GM12878 (cell line): ENCODE results near the gene RIOX2. TPM values are rescaled to one million over a fixed set of nuclear protein-coding genes. Genes with fewer than 3 reads are reported as not detected.

Source experiments
- ATAC-seq: fragments of 200-7000 bp; cut with Tn5 transposase; 3 replicates; pipeline ENCODE4 v1.9.1; 2020; ENCODE audit warnings: mild to moderate bottlenecking, moderate library complexity
- BruUV-seq: library from RNA; stranded (reverse); fragments of 400-500 nt; replicated peaks from 2 replicates; lab custom pipeline; 2021; lab: Mats Ljungman, UMichigan
- CTCF ChIA-PET: fragments of 300-600 bp; sonication (Branson Sonifier 250); formaldehyde crosslinking; extraction: SDS; loops from one replicate; lab custom pipeline; 2021; ENCODE audit warnings: inconsistent platforms; lab: Yijun Ruan, JAX
- POLR2A ChIA-PET: fragments of 350-600 bp; formaldehyde crosslinking; extraction: SDS; loops from one replicate; lab custom pipeline; 2021; ENCODE audit warnings: inconsistent platforms; lab: Charles Lee
- RAD21 ChIA-PET: fragments of 300-600 bp; sonication (Branson Sonifier 250); formaldehyde crosslinking; loops from one replicate; lab custom pipeline; 2023; ENCODE audit warnings: antibody characterized with exemption; ENCODE audit not compliant: unreplicated experiment; lab: Charles Lee
- SMC1A ChIA-PET: fragments of 300-600 bp; sonication (Branson Sonifier 250); formaldehyde crosslinking; loops from one replicate; lab custom pipeline; 2023; ENCODE audit not compliant: unreplicated experiment, uncharacterized antibody; lab: Charles Lee
- DNase-seq: peaks from one replicate; pipeline ENCODE4 v3.0.0-alpha.2; 2011; ENCODE audit warnings: low read depth, low spot score
- FAIRE-seq: peaks from 3 replicates; lab custom pipeline; 2011; peaks lifted over from hg19 to GRCh38; lab: Jason Lieb, UNC
- H2AFZ ChIP-seq: 2 replicates; pipeline ENCODE4 v1.6.0; 2011; ENCODE audit warnings: low read depth, low read length, control low read depth; ENCODE audit not compliant: control insufficient read depth
- H3K27ac ChIP-seq: 2 replicates; pipeline ENCODE4 v1.5.1; 2011; ENCODE audit warnings: control low read depth; ENCODE audit not compliant: control insufficient read depth, insufficient read depth
- H3K27me3 ChIP-seq, 2 experiments: replicated peaks in 1 of 2; 2 replicates each; pipeline versions ENCODE4 v1.6.0 to v1.6.1; 2011; ENCODE audit warnings: low read length in 1 of 2; ENCODE audit not compliant: control insufficient read depth in 2 of 2, insufficient read depth in 2 of 2
- H3K36me3 ChIP-seq, 2 experiments: 2 replicates each; pipeline ENCODE4 v1.5.1; 2011; ENCODE audit warnings: low read length in 1 of 2; ENCODE audit not compliant: control insufficient read depth in 2 of 2, insufficient read depth in 2 of 2
- H3K4me1 ChIP-seq: 2 replicates; pipeline ENCODE4 v1.6.1; 2011; ENCODE audit warnings: mild to moderate bottlenecking, low read length, moderate library complexity, mixed read lengths; ENCODE audit not compliant: control insufficient read depth, insufficient read depth
- H3K4me2 ChIP-seq: 2 replicates; pipeline ENCODE4 v1.6.0; 2011; ENCODE audit warnings: control low read depth; ENCODE audit not compliant: control insufficient read depth, insufficient read depth
- H3K4me3 ChIP-seq: fragments of 200-600 bp; sonication (generic); 2 replicates; pipeline ENCODE4 v1.5.1; 2016
- H3K79me2 ChIP-seq: 2 replicates; pipeline ENCODE4 v1.6.0; 2011; ENCODE audit warnings: low read length; ENCODE audit not compliant: control insufficient read depth, insufficient read depth
- H3K9ac ChIP-seq: 2 replicates; pipeline ENCODE4 v1.8.0; 2011; ENCODE audit warnings: low read length, control low read depth, mixed read lengths; ENCODE audit not compliant: control insufficient read depth, insufficient read depth
- H3K9me3 ChIP-seq: replicated peaks from 3 replicates; pipeline ENCODE4 v1.5.1; 2011; ENCODE audit warnings: mild to moderate bottlenecking, low read length; ENCODE audit not compliant: control insufficient read depth, insufficient read depth
- H4K20me1 ChIP-seq: 2 replicates; pipeline ENCODE4 v1.6.0; 2011; ENCODE audit not compliant: control insufficient read depth, insufficient read depth
- CBFB ChIP-seq: IDR thresholded peaks from 2 replicates; pipeline ENCODE4 v1.6.1; 2016; ENCODE audit warnings: antibody characterized with exemption, low read depth
- CBX5 ChIP-seq: sonication (generic); IDR thresholded peaks from 2 replicates; pipeline ENCODE4 v1.6.1; 2016; ENCODE audit warnings: low read depth, moderate library complexity, mild to moderate bottlenecking, inconsistent platforms
- CHD2 ChIP-seq: IDR thresholded peaks from 2 replicates; pipeline ENCODE4 v1.6.1; 2011; ENCODE audit warnings: low read depth, low read length, improper control_type of control experiment, borderline replicate concordance
- EED ChIP-seq: sonication (generic); IDR thresholded peaks from 2 replicates; pipeline ENCODE4 v1.6.1; 2016; ENCODE audit warnings: antibody characterized with exemption, low read depth
- EGR1 ChIP-seq, 2 experiments: IDR thresholded peaks; 1 replicate in 1 of 2; 2 replicates in 1 of 2; pipeline ENCODE4 v1.6.1; 2011 to 2012; ENCODE audit warnings: low read depth in 2 of 2, low read length in 2 of 2, borderline replicate concordance in 1 of 2, mild to moderate bottlenecking in 1 of 2, moderate library complexity in 1 of 2
- HCFC1 ChIP-seq: fragments of 150-350 bp; IDR thresholded peaks from 2 replicates; pipeline ENCODE4 v1.6.1; 2014; ENCODE audit warnings: low read length
- JUND ChIP-seq: IDR thresholded peaks from 2 replicates; pipeline ENCODE4 v1.6.1; 2012; ENCODE audit warnings: low read depth, mild to moderate bottlenecking, low read length, improper control_type of control experiment, moderate library complexity
- KLF5 ChIP-seq: fragments of 450-650 bp; IDR thresholded peaks from 2 replicates; pipeline ENCODE4 v1.6.1; 2014; ENCODE audit warnings: mild to moderate bottlenecking; ENCODE audit not compliant: partially characterized antibody
- MXI1 ChIP-seq: fragments of 150-350 bp; IDR thresholded peaks from 2 replicates; pipeline ENCODE4 v1.6.1; 2011; ENCODE audit warnings: low read depth, mild to moderate bottlenecking, inconsistent platforms, low read length, improper control_type of control experiment
- MYB ChIP-seq: fragments of 150-350 bp; IDR thresholded peaks from 2 replicates; pipeline ENCODE4 v1.6.1; 2014; ENCODE audit warnings: mild to moderate bottlenecking, low read depth, low read length, borderline replicate concordance
- NFYA ChIP-seq: IDR thresholded peaks from 2 replicates; pipeline ENCODE4 v1.6.1; 2011; ENCODE audit warnings: low read depth, mild to moderate bottlenecking, low read length, improper control_type of control experiment, borderline replicate concordance
- PAX5 ChIP-seq: IDR thresholded peaks from 2 replicates; pipeline ENCODE4 v1.6.1; 2011; ENCODE audit warnings: low read depth, low read length, borderline replicate concordance
- POLR2AphosphoS5 ChIP-seq: IDR thresholded peaks from 2 replicates; pipeline ENCODE4 v1.6.1; 2011; ENCODE audit warnings: mild to moderate bottlenecking, low read length, inconsistent platforms
- POU2F2 ChIP-seq: IDR thresholded peaks from 3 replicates; pipeline ENCODE4 v1.6.1; 2011; ENCODE audit warnings: low read depth, mild to moderate bottlenecking, low read length, borderline replicate concordance
- SMAD5 ChIP-seq: IDR thresholded peaks from 2 replicates; pipeline ENCODE4 v1.6.1; 2016; ENCODE audit warnings: antibody characterized with exemption, low read depth
- SP1 ChIP-seq: IDR thresholded peaks from one replicate; pipeline ENCODE4 v1.6.1; 2011; ENCODE audit warnings: low read depth, low read length
- USF2 ChIP-seq: IDR thresholded peaks from 2 replicates; pipeline ENCODE4 v1.6.1; 2011; ENCODE audit warnings: low read depth, low read length, improper control_type of control experiment, borderline replicate concordance
- ZNF592 ChIP-seq: fragments of 450-650 bp; IDR thresholded peaks from 2 replicates; pipeline ENCODE4 v1.6.1; 2017; ENCODE audit warnings: mild to moderate bottlenecking, moderate library complexity
- ZNF622 ChIP-seq: fragments of 450-650 bp; IDR thresholded peaks from 2 replicates; pipeline ENCODE4 v1.6.1; 2017; ENCODE audit warnings: mild to moderate bottlenecking, inconsistent platforms
- WGBS: methylation state at CpG from one replicate; pipeline ENCODE4 v1.1.6; 2016; ENCODE audit warnings: low lambda C conversion rate; ENCODE audit not compliant: insufficient replicate concordance, insufficient coverage; ENCODE audit errors: missing lambda C conversion rate; 5-methylcytosine and 5-hydroxymethylcytosine counted together
- in situ Hi-C: fragments of 300-500 bp; cut with MboI; formaldehyde crosslinking; loops from 9 replicates; pipeline ENCODE4 v1.14.3; 2018; ENCODE audit warnings: mixed read lengths
- intact Hi-C: fragments of 100-400 bp; cut with micrococcal nuclease; formaldehyde crosslinking; loops from one replicate; pipeline ENCODE4 v1.14.2; 2022; ENCODE audit not compliant: unreplicated experiment
- polyA plus RNA-seq, 11 experiments: library from polyadenylated mRNA; depleted of rRNA in 4 of 11; unstranded in 6 of 11; stranded (reverse) in 5 of 11; fragments of >200 nt; fragmentation: Nextera tagmentation in 4 of 11; fragmentation: Illumina TruSeq in 1 of 11; extraction: Ambion mirVana in 4 of 11; extraction: Trizol in 1 of 11; gene quantifications; 1 replicate in 1 of 11; 2 replicates in 10 of 11; pipeline versions ENCODE4 v1.2.1 to v1.2.3, GENCODE V29; 2011 to 2016; ENCODE audit warnings: inconsistent platforms in 2 of 11, missing spikeins in 2 of 11, low read depth in 1 of 11
- total RNA-seq, 4 experiments: library from RNA; depleted of rRNA in 3 of 4; stranded (reverse); fragments of >200 nt in 3 of 4; fragmentation: Illumina TruSeq in 1 of 4; extraction: Trizol in 1 of 4; gene quantifications; 2 replicates each; pipeline versions ENCODE4 v1.2.1 to v1.2.3, GENCODE V29; 2013 to 2021

Gene RIOX2
- total and polyA plus RNA-seq, 10 of the 15 experiments (the other 5 are each of a cell fraction or from before 2014, with no cell fraction given), result 24.1 to 52.6 (median 44.0) TPM

GRCh38 chr3:97992547-97993173 lies 20.4 kb upstream of the RIOX2 start:
- Histone ChIP-seq H3K9ac (no peak overlapping the region), H3K27ac (no peak overlapping the region), H3K4me3 (no peak overlapping the region), H2AFZ (no peak overlapping the region), H3K4me1 (0 out of 2 replicates have a peak, but pooled peaks cover 5% of the 10 kb centered on the region), H3K36me3 (no peaks in the 10 kb centered on the region), H4K20me1 (no peaks in the 10 kb centered on the region), H3K79me2 (no peaks in the 10 kb centered on the region), H3K27me3 (no peaks in the 10 kb centered on the region), H3K9me3 (no peaks in the 10 kb centered on the region), H3K4me2 (no peak overlapping the region)
- 70% methylated on average over 2 of the region's 2 CpGs for WGBS
- ChIA-PET RAD21 (interaction anchor here (1.5 kb wide), 1 partner anchor 30 kb away, joined by 4 read pairs; no protein-coding TSS in a partner anchor), POLR2A (interaction anchor here (0.6 to 0.8 kb wide), 2 partner anchors 21 to 378 kb away, joined by 3 to 4 read pairs; no protein-coding TSS in a partner anchor), SMC1A (interaction anchor here (1.5 kb wide), 1 partner anchor 21 kb away, joined by 4 read pairs; no protein-coding TSS in a partner anchor), CTCF (interaction anchor here (1.4 kb wide), 1 partner anchor 8 kb away, joined by 3 read pairs; no protein-coding TSS in a partner anchor)
- BruUV-seq, result no TSS peak
- intact Hi-C loops, result no loop called here
- in situ Hi-C loops, result no loop called here
- TF ChIP-seq POU2F2, result no peak
- TF ChIP-seq MYB, result no peak
- TF ChIP-seq ZNF622, result no peak
- no peak for TF ChIP-seq CBX5
- no peak for TF ChIP-seq SP1
- no peak for TF ChIP-seq CBFB
- no peak for TF ChIP-seq HCFC1
- TF ChIP-seq KLF5, result no peak
- TF ChIP-seq MXI1, result no peak
- no peak for TF ChIP-seq CHD2
- TF ChIP-seq ZNF592, result no peak
- TF ChIP-seq EED, result no peak
- no peak for TF ChIP-seq EGR1 (IDR thresholded peaks at IDR 0.05; ENCODE audit: borderline replicate concordance in 1 of 2, low read depth in 2 of 2, low read length in 2 of 2)
- TF ChIP-seq POLR2AphosphoS5, result no peak
- no peak for TF ChIP-seq PAX5
- no peak for TF ChIP-seq USF2
- no peak for TF ChIP-seq JUND
- no peak for TF ChIP-seq NFYA
- no peak for TF ChIP-seq SMAD5
- FAIRE-seq (no peak), DNase-seq (no peak), ATAC-seq (no peak)
